Measurements from ENCODE around the gene SPEG. TPM values are rescaled to one million over a fixed set of nuclear protein-coding genes. Genes with fewer than 3 reads are reported as not detected.

The SPEG gene
- total and polyA plus RNA-seq, 2 of the 13 experiments (the other 11 are each of a cell fraction or from before 2014, with no cell fraction given), result 0.18 to 0.24 TPM

GRCh38 chr2:219545943-219546352, 111.3 kb downstream of the SPEG start (continued):
- TF ChIP-seq RELA (CRISPR knock-in tag; IDR thresholded peaks at IDR 0.05) (no peak), ZSCAN30 (CRISPR knock-in tag; IDR thresholded peaks at IDR 0.05) (no peak), ZNF749 (CRISPR knock-in tag; IDR thresholded peaks at IDR 0.05; ENCODE audit: borderline replicate concordance) (peak; percentile 21; the same call in 1 of the 2 replicates), RFX1 (IDR thresholded peaks at IDR 0.05) (no peak), TCF12 (IDR thresholded peaks at IDR 0.05) (no peak), TCF12 (CRISPR knock-in tag; IDR thresholded peaks at IDR 0.05) (peak; percentile 42; the same call in 1 of the 2 replicates), TRIM24 (CRISPR knock-in tag; IDR thresholded peaks at IDR 0.05) (peak; percentile 70; the same call in 1 of the 2 replicates), ZNF317 (CRISPR knock-in tag; IDR thresholded peaks at IDR 0.05) (peak; percentile 66; the same call in 1 of the 2 replicates), NFIC (IDR thresholded peaks at IDR 0.05; ENCODE audit: low read length) (no peak), CEBPB (IDR thresholded peaks at IDR 0.05; ENCODE audit: borderline replicate concordance, low read depth, low read length) (peak; percentile 95), MNT (IDR thresholded peaks at IDR 0.05) (peak; percentile 41; the same call in 1 of the 2 replicates), ZNF124 (CRISPR knock-in tag; IDR thresholded peaks at IDR 0.05) (0 out of 2 replicates have a peak, but pooled peaks have one; percentile 72), DRAP1 (CRISPR knock-in tag; IDR thresholded peaks at IDR 0.05) (no peak; the same call in 1 of the 2 replicates), ZFP41 (CRISPR knock-in tag; IDR thresholded peaks at IDR 0.05; ENCODE audit: borderline replicate concordance) (no peak; the same call in 1 of the 2 replicates), GATAD2A (CRISPR knock-in tag; IDR thresholded peaks at IDR 0.05) (peak; percentile 93), MAX (IDR thresholded peaks at IDR 0.05) (peak; percentile 51; the same call in 1 of the 2 replicates), KAT7 (CRISPR knock-in tag; IDR thresholded peaks at IDR 0.05; ENCODE audit: borderline replicate concordance) (no peak; the same call in 1 of the 2 replicates), LCORL (IDR thresholded peaks at IDR 0.05) (peak; percentile 16; the same call in 1 of the 2 replicates), LCORL (CRISPR knock-in tag; IDR thresholded peaks at IDR 0.05) (peak; percentile 72; the same call in 1 of the 2 replicates), PHB2 (IDR thresholded peaks at IDR 0.05; ENCODE audit: partially characterized antibody) (no peak), MATR3 (CRISPR knock-in tag; IDR thresholded peaks at IDR 0.05) (no peak), PRMT3 (CRISPR knock-in tag; IDR thresholded peaks at IDR 0.05; ENCODE audit: borderline replicate concordance, low read depth) (no peak), ZNF224 (CRISPR knock-in tag; IDR thresholded peaks at IDR 0.05) (no peak), ZNF75D (CRISPR knock-in tag; IDR thresholded peaks at IDR 0.05; ENCODE audit: borderline replicate concordance) (no peak), TRAFD1 (CRISPR knock-in tag; IDR thresholded peaks at IDR 0.05; ENCODE audit: borderline replicate concordance) (no peak), PAXIP1 (CRISPR knock-in tag; conservative IDR thresholded peaks at IDR 0.05) (peak; percentile 89)
